MCF 10A (cell line): ENCODE measurements around the gene FAF2. TPM values are rescaled to one million over a fixed set of nuclear protein-coding genes. Genes with fewer than 3 reads are reported as not detected.

Source experiments
- BruUV-seq: library from RNA; stranded (reverse); fragments of 400-500 nt; replicated peaks from 2 replicates; lab custom pipeline; 2021; lab: Mats Ljungman, UMichigan
- CTCF ChIA-PET: fragments of 300-600 bp; sonication (Branson Sonifier 250); formaldehyde crosslinking; extraction: SDS; loops from one replicate; lab custom pipeline; 2021; ENCODE audit warnings: antibody characterized with exemption, inconsistent platforms; lab: Yijun Ruan, JAX
- POLR2A ChIA-PET: fragments of 300-600, 350-650 bp; sonication (Branson Sonifier 250); formaldehyde crosslinking; extraction: SDS; loops from one replicate; lab custom pipeline; 2020; ENCODE audit warnings: antibody characterized with exemption, inconsistent platforms; lab: Yijun Ruan, JAX
- DNase-seq: peaks from one replicate; pipeline ENCODE4 v3.0.0-alpha.2; 2018; ENCODE audit not compliant: unreplicated experiment
- H3K27ac Mint-ChIP-seq: one replicate; pipeline ENCODE4 v1.8.0; 2022; ENCODE audit warnings: mild to moderate bottlenecking, low read depth, mixed read lengths; ENCODE audit not compliant: unreplicated experiment
- H3K27me3 Mint-ChIP-seq: one replicate; pipeline ENCODE4 v1.8.0; 2022; ENCODE audit warnings: mixed read lengths; ENCODE audit not compliant: insufficient read depth, unreplicated experiment
- H3K36me3 Mint-ChIP-seq: one replicate; pipeline ENCODE4 v1.8.0; 2022; ENCODE audit warnings: mild to moderate bottlenecking, moderate library complexity, mixed read lengths; ENCODE audit not compliant: insufficient read depth, unreplicated experiment
- H3K4me1 Mint-ChIP-seq: one replicate; pipeline ENCODE4 v1.8.0; 2022; ENCODE audit warnings: mixed read lengths; ENCODE audit not compliant: insufficient read depth, unreplicated experiment
- H3K4me3 Mint-ChIP-seq: one replicate; pipeline ENCODE4 v1.8.0; 2022; ENCODE audit warnings: mild to moderate bottlenecking, moderate library complexity, mixed read lengths; ENCODE audit not compliant: unreplicated experiment
- H3K9me3 Mint-ChIP-seq: one replicate; pipeline ENCODE4 v1.8.0; 2022; ENCODE audit warnings: mixed read lengths; ENCODE audit not compliant: unreplicated experiment
- CTCF ChIP-seq: fragments of 200-600 bp; IDR thresholded peaks from one replicate; pipeline ENCODE4 v1.8.0; 2022; ENCODE audit warnings: antibody characterized with exemption, mild to moderate bottlenecking; ENCODE audit not compliant: unreplicated experiment
- intact Hi-C: fragments of 100-400 bp; cut with micrococcal nuclease; formaldehyde crosslinking; loops from 2 replicates; pipeline ENCODE4 v1.14.1; 2022
- total RNA-seq: library from RNA; stranded (reverse); gene quantifications from 2 replicates; pipeline ENCODE4 v1.2.3, GENCODE V29; 2022

Gene FAF2
- total RNA-seq, 1 experiment from 2014 or later, result 78.3 TPM

DNA sequence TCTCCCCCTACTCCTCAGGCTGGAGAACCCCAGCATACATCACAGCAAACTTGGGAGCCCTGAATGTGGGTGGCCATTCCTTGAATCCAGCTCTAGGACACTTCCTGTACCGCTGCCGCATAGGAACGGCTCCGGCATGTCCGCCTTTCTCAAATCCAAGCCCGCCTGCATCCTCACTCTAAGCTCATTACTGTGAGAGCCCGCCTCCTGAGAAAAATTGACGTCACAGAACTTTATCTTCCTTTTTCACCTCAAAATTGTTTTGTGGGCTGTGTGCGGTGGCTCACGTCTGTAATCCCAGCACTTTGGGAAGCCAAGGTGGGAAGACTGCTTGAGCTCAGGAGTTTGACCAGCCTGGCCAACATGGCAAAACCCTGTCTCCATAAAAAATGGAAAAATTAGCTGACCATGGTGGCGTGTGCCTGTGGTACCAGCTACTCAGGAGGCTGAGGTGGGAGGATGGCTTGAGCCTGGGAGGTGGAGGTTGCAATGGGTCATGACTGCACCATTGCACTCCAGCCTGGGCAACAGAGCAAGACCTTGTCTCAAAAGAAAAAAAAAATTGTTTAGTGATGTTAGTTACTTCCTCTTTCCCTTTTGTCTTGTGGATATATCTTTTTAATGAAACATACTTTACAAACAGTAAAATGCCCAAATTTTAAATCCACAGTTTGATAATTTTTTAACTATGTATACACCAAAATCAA lies 66.2 kb downstream of the FAF2 start:
- no peaks in the 10 kb centered on the region for H3K4me1 Mint-ChIP-seq
- POLR2A ChIA-PET, result no interaction called here
- CTCF ChIA-PET, result interaction anchor here (0.8 to 1.7 kb wide), 3 partner anchors 19 to 143 kb away, joined by 3 to 7 read pairs (median 4); partner anchors contain the start of gene FAF2
- BruUV-seq, result TSS peak; percentile 2
- no peak for TF ChIP-seq CTCF
- H3K27me3 Mint-ChIP-seq, result no peaks in the 10 kb centered on the region
- no peaks in the 10 kb centered on the region for H3K9me3 Mint-ChIP-seq
- H3K4me3 Mint-ChIP-seq, result no peak overlapping the region
- H3K27ac Mint-ChIP-seq, result no peak overlapping the region
- peaks cover 17% of the 10 kb centered on the region for H3K36me3 Mint-ChIP-seq
- intact Hi-C loops, result no loop called here
- no peak for DNase-seq

DNA sequence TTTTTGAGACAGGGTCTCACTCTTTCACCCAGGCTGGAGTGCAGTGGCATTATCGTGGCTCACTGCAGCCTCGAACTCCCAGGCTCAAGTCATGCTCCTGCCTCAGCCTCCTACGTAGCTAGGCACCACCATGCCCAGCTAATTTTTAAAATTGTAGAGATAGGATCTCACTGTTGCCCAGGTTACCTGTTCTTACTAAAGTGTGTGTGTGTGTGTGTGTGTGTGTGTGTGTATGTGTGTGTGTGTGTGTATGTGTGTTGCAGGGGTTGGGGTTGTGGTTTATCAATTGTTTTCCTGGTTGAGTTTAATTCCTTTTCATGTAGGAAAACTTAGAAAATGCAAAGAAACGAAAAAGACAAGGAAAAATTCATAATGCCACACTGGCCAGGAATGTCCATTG lies 67.2 kb downstream of the FAF2 start:
- DNase-seq, result no peak
- no TSS peak for BruUV-seq
- no peaks in the 10 kb centered on the region for H3K9me3 Mint-ChIP-seq
- no peak overlapping the region for H3K27ac Mint-ChIP-seq
- CTCF ChIA-PET, result interaction anchor here (1.7 kb wide), 1 partner anchor 67 kb away, joined by 7 read pairs; the partner anchor contains the start of gene FAF2
- no peak for TF ChIP-seq CTCF
- no peaks in the 10 kb centered on the region for H3K4me1 Mint-ChIP-seq
- POLR2A ChIA-PET, result interaction anchor here (0.6 kb wide), 1 partner anchor 10 kb away, joined by 3 read pairs; no protein-coding TSS in a partner anchor
- intact Hi-C loops, result no loop called here
- H3K4me3 Mint-ChIP-seq, result no peak overlapping the region
- H3K36me3 Mint-ChIP-seq, result peaks cover 7% of the 10 kb centered on the region
- H3K27me3 Mint-ChIP-seq, result no peaks in the 10 kb centered on the region

- H3K4me3 Mint-ChIP-seq, result no peak overlapping the region
- H3K27me3 Mint-ChIP-seq, result no peaks in the 10 kb centered on the region
- CTCF ChIA-PET, result interaction anchor here (0.6 to 1.0 kb wide), 2 partner anchors 61 to 95 kb away, joined by 3 to 4 read pairs; no protein-coding TSS in a partner anchor
- POLR2A ChIA-PET, result interaction anchor here (0.7 kb wide), 1 partner anchor 165 kb away, joined by 4 read pairs; no protein-coding TSS in a partner anchor
- no peaks in the 10 kb centered on the region for H3K9me3 Mint-ChIP-seq
- no peak for DNase-seq
- no peaks in the 10 kb centered on the region for H3K36me3 Mint-ChIP-seq
- TF ChIP-seq CTCF, result no peak
- no peak overlapping the region for H3K27ac Mint-ChIP-seq
- peaks cover under 1% of the 10 kb centered on the region for H3K4me1 Mint-ChIP-seq
- intact Hi-C loops, result no loop called here
- no TSS peak for BruUV-seq
Observed at GRCh38 chr5:176517053-176517661, 69.0 kb downstream of the FAF2 start.
